Suprapubic skin (tissue), 4 donors: ENCODE data around the gene PIWIL4.

Experiments
- EP300 ChIP-seq: sonication (generic); formaldehyde crosslinking; IDR thresholded peaks from one replicate; pipeline ENCODE4 v1.6.1; 2017; ENCODE audit warnings: antibody characterized with exemption
- POLR2A ChIP-seq, 2 donors: fragments of 450-650 bp; IDR thresholded peaks; one replicate each; pipeline ENCODE4 v1.6.1; 2017; ENCODE audit warnings: antibody characterized with exemption in 2 of 2, mild to moderate bottlenecking in 2 of 2, moderate library complexity in 2 of 2
- POLR2AphosphoS5 ChIP-seq, 3 donors: sonication (generic); formaldehyde crosslinking; IDR thresholded peaks; one replicate each; pipeline ENCODE4 v1.6.1; 2017; ENCODE audit warnings: antibody characterized with exemption in 3 of 3
- TF ChIP-seq, protein P1 (sequence below), 2 donors: fragments of 200-600 bp in 1 of 2; fragments of 450-650 bp in 1 of 2; sonication (generic) in 1 of 2; IDR thresholded peaks; one replicate each; pipeline ENCODE4 v1.5.1; 2016 to 2019; ENCODE audit warnings: antibody characterized with exemption in 2 of 2, mild to moderate bottlenecking in 1 of 2, moderate library complexity in 1 of 2

- TF ChIP-seq POLR2AphosphoS5 (IDR thresholded peaks at IDR 0.05) (no peak), POLR2A (IDR thresholded peaks at IDR 0.05) (no peak), EP300 (no peak)
- TF ChIP-seq, protein P1, sequence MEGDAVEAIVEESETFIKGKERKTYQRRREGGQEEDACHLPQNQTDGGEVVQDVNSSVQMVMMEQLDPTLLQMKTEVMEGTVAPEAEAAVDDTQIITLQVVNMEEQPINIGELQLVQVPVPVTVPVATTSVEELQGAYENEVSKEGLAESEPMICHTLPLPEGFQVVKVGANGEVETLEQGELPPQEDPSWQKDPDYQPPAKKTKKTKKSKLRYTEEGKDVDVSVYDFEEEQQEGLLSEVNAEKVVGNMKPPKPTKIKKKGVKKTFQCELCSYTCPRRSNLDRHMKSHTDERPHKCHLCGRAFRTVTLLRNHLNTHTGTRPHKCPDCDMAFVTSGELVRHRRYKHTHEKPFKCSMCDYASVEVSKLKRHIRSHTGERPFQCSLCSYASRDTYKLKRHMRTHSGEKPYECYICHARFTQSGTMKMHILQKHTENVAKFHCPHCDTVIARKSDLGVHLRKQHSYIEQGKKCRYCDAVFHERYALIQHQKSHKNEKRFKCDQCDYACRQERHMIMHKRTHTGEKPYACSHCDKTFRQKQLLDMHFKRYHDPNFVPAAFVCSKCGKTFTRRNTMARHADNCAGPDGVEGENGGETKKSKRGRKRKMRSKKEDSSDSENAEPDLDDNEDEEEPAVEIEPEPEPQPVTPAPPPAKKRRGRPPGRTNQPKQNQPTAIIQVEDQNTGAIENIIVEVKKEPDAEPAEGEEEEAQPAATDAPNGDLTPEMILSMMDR (IDR thresholded peaks at IDR 0.05) = no peak
These were observed at the start of gene PIWIL4 for GRCh38 chr11:94567181-94567670.
